Measurements from ENCODE around the gene FCAR.
"Not testable (repeated sequence)": the region's sequence is repeated elsewhere in the genome, so short reads cannot be mapped to it uniquely, and the experiment has no call there.

GRCh38 chr19:54843171-54843570, 30.9 kb upstream of the FCAR start:
- TF ChIP-seq MAX (IDR thresholded peaks at IDR 0.05); POLR2A (IDR thresholded peaks at IDR 0.05; ENCODE audit: borderline replicate concordance, extremely low read depth, insufficient read depth, insufficient read length); CTCF (IDR thresholded peaks at IDR 0.05 in 2 of 3, conservative IDR thresholded peaks at IDR 0.05 in 1 of 3; ENCODE audit: borderline replicate concordance in 1 of 3, insufficient read depth in 1 of 3, low read depth in 2 of 3, low read length in 2 of 3); CEBPB (IDR thresholded peaks at IDR 0.05; ENCODE audit: low read depth); CBX3 (IDR thresholded peaks at IDR 0.05; ENCODE audit: low read depth); SIN3A (IDR thresholded peaks at IDR 0.05; ENCODE audit: low read depth); YY1 (IDR thresholded peaks at IDR 0.05; ENCODE audit: extremely low read depth, insufficient replicate concordance, low read depth, low read length); RAD21 (IDR thresholded peaks at IDR 0.05; ENCODE audit: low read depth); ZNF274 (IDR thresholded peaks at IDR 0.05; ENCODE audit: low read depth, low read length); REST (IDR thresholded peaks at IDR 0.05; ENCODE audit: low read depth); EGR1 (IDR thresholded peaks at IDR 0.05; ENCODE audit: low read depth); POLR2AphosphoS5 (IDR thresholded peaks at IDR 0.05; ENCODE audit: low read depth, low read length); JUND (IDR thresholded peaks at IDR 0.05); EZH2 (IDR thresholded peaks at IDR 0.05): not testable (repeated sequence)
